Adipocyte (in vitro differentiated cells): ENCODE measurements around the gene GPR157.

Experiments
- DNase-seq: peaks from one replicate; pipeline ENCODE4 v3.0.0-alpha.2; 2015; ENCODE audit warnings: low read depth
- H3K27me3 ChIP-seq: replicated peaks from 2 replicates; pipeline ENCODE4 v1.7.0; 2013; ENCODE audit warnings: mild to moderate bottlenecking, low read length, moderate library complexity; ENCODE audit not compliant: control insufficient read depth, insufficient read depth
- H3K36me3 ChIP-seq: 2 replicates; pipeline ENCODE4 v1.7.0; 2013; ENCODE audit warnings: low read length, mild to moderate bottlenecking, moderate library complexity; ENCODE audit not compliant: control insufficient read depth, insufficient read depth, severe bottlenecking
- H3K4me1 ChIP-seq: 2 replicates; pipeline ENCODE4 v1.7.0; 2013; ENCODE audit warnings: mild to moderate bottlenecking, low read length, moderate library complexity; ENCODE audit not compliant: control insufficient read depth, insufficient read depth
- H3K4me3 ChIP-seq: 2 replicates; pipeline ENCODE4 v1.7.0; 2013; ENCODE audit warnings: mild to moderate bottlenecking, low read length, moderate library complexity
- H3K9ac ChIP-seq: 2 replicates; pipeline ENCODE4 v1.7.0; 2013; ENCODE audit warnings: mild to moderate bottlenecking, low read length, moderate library complexity
- H3K9me3 ChIP-seq: 2 replicates; pipeline ENCODE4 v1.7.0; 2013; ENCODE audit warnings: mild to moderate bottlenecking, low read length, moderate library complexity; ENCODE audit not compliant: control insufficient read depth

Gene GPR157

GRCh38 chr1:9057851-9058250 lies 71.1 kb downstream of the GPR157 start:
- Histone ChIP-seq H3K9me3 (no peaks in the 10 kb centered on the region), H3K36me3 (peaks cover 17% of the 10 kb centered on the region), H3K4me1 (peaks cover 25% of the 10 kb centered on the region), H3K4me3 (no peak overlapping the region), H3K9ac (no peak overlapping the region), H3K27me3 (no peaks in the 10 kb centered on the region)
- DNase-seq, result no peak

DNA sequence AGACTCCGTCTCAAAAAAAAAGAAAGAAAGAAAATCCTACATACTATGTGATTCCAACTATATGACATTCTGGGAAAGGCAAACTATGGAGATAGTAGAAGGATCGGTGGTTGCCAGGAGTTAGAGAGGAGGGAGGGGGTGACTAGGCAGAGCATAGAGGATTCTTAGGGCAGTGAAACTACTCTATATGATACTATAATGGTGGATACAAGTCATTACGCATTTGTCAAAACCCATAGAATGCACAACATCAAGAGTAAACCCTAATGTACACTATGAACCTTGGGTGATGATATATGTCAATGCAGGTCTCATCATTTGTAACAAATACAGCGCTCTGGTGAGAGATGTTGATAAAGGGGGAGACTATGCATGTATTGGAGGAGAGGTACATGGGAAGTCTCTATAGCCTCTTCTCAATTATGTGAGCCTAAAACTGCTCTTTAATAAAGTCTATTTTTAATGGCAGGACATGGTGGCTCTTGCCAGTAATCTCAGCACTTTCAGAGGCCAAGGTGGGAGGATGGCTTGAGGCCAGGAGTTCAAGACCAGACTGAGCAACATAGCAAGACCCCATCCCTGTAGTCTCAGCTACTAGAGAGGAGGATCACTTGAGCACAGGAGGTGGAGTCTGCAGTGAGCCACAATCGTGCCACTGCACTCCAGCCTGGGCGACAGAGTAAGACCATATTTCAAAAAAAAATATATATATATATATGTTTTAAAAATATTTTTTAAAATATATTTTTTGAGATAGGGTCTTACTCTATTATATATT lies 76.4 kb downstream of the GPR157 start:
- Histone ChIP-seq H3K4me1 (no peaks in the 10 kb centered on the region), H3K36me3 (peaks cover 32% of the 10 kb centered on the region), H3K27me3 (no peaks in the 10 kb centered on the region), H3K4me3 (no peak overlapping the region), H3K9ac (no peak overlapping the region), H3K9me3 (no peaks in the 10 kb centered on the region)
- no peak for DNase-seq

DNA sequence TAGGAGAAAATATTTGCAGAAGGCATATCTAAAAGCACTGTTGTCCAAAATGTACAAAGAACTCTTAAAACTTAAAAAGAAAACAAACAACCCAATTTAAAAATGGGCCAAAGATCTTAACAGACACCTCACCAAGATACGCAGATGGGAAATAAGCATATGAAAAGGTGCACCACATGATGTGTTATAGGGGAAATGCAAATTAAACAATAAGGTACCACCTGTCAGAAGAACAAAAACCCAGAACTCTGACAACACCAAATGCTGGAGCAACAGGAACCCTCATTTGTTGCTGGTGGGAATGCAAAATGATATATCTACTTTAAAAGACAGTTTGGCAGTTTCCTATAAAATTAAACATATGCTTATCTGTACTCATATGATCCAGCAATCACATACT lies 77.5 kb downstream of the GPR157 start:
- H3K27me3 ChIP-seq, result no peaks in the 10 kb centered on the region
- no peaks in the 10 kb centered on the region for H3K9me3 ChIP-seq
- peaks cover 32% of the 10 kb centered on the region for H3K36me3 ChIP-seq
- H3K4me3 ChIP-seq, result no peak overlapping the region
- DNase-seq, result no peak
- no peaks in the 10 kb centered on the region for H3K4me1 ChIP-seq
- no peak overlapping the region for H3K9ac ChIP-seq

DNA sequence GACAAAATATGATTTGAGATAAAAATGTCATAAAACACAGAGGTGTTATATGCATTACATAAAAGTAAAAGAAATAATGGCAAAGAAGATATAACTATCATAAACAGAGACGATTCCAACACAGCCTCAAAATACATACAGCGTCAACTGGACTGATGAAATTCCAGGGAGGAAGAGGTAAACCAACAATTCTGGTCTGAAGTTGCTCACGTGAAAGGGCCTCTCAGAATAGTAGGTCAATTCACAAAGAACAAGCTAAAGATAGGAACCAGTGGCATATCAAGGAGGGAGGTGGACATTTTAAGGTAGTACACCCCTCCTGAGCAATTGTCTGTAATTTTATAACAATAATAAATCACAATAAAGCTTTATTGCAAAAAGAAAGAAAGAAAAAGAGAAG lies 78.1 kb downstream of the GPR157 start:
- Histone ChIP-seq H3K9me3 (no peaks in the 10 kb centered on the region), H3K4me3 (no peak overlapping the region), H3K36me3 (peaks cover 36% of the 10 kb centered on the region), H3K27me3 (no peaks in the 10 kb centered on the region), H3K9ac (no peak overlapping the region), H3K4me1 (no peaks in the 10 kb centered on the region)
- no peak for DNase-seq
